HL-60 (cell line): ENCODE results near the gene SLC25A48.

Experiments used
- DNase-seq, 2 experiments: peaks; one replicate each; pipeline ENCODE4 v3.0.0-alpha.2; 2010 to 2020; ENCODE audit warnings: low read depth in 1 of 2, low spot score in 1 of 2
- H3K27ac ChIP-seq: fragments of 250-450 bp; sonication (Bioruptor Pico); replicated peaks from 2 replicates; pipeline ENCODE4 v1.5.1; 2020; ENCODE audit warnings: mild to moderate bottlenecking, moderate library complexity
- H3K27me3 ChIP-seq: fragments of 250-450 bp; sonication (Bioruptor Pico); 2 replicates; pipeline ENCODE4 v1.5.1; 2021; ENCODE audit warnings: mild to moderate bottlenecking, moderate library complexity; ENCODE audit not compliant: insufficient read depth, poor library complexity, severe bottlenecking
- H3K4me3 ChIP-seq: replicated peaks from 2 replicates; pipeline ENCODE4 v1.5.1; 2011; ENCODE audit warnings: mild to moderate bottlenecking, control low read depth, low read length; ENCODE audit not compliant: insufficient read depth
- CTCF ChIP-seq: IDR thresholded peaks from one replicate; pipeline ENCODE4 v1.5.1; 2011; ENCODE audit warnings: low read length, control low read depth, inconsistent platforms; ENCODE audit not compliant: insufficient read depth
- GABPA ChIP-seq: IDR thresholded peaks from 2 replicates; pipeline ENCODE4 v1.6.1; 2012; ENCODE audit warnings: low read depth
- POLR2AphosphoS5 ChIP-seq: IDR thresholded peaks from 2 replicates; pipeline ENCODE4 v1.6.1; 2012; ENCODE audit warnings: low read depth
- SPI1 ChIP-seq: IDR thresholded peaks from 2 replicates; pipeline ENCODE4 v1.6.1; 2012; ENCODE audit warnings: low read depth, mild to moderate bottlenecking, borderline replicate concordance
- TF ChIP-seq, protein P1 (sequence below): IDR thresholded peaks from 2 replicates; pipeline ENCODE4 v1.6.1; 2012; ENCODE audit warnings: low read depth; ENCODE audit not compliant: insufficient replicate concordance

SLC25A48 gene

GRCh38 chr5:135880801-135881200 is 46.3 kb downstream of the SLC25A48 start:
- H3K4me3 ChIP-seq = no peak overlapping the region
- no peak for TF ChIP-seq SPI1
- no peak for TF ChIP-seq CTCF
- TF ChIP-seq POLR2AphosphoS5 = no peak
- TF ChIP-seq GABPA = no peak
- TF ChIP-seq, protein P1, sequence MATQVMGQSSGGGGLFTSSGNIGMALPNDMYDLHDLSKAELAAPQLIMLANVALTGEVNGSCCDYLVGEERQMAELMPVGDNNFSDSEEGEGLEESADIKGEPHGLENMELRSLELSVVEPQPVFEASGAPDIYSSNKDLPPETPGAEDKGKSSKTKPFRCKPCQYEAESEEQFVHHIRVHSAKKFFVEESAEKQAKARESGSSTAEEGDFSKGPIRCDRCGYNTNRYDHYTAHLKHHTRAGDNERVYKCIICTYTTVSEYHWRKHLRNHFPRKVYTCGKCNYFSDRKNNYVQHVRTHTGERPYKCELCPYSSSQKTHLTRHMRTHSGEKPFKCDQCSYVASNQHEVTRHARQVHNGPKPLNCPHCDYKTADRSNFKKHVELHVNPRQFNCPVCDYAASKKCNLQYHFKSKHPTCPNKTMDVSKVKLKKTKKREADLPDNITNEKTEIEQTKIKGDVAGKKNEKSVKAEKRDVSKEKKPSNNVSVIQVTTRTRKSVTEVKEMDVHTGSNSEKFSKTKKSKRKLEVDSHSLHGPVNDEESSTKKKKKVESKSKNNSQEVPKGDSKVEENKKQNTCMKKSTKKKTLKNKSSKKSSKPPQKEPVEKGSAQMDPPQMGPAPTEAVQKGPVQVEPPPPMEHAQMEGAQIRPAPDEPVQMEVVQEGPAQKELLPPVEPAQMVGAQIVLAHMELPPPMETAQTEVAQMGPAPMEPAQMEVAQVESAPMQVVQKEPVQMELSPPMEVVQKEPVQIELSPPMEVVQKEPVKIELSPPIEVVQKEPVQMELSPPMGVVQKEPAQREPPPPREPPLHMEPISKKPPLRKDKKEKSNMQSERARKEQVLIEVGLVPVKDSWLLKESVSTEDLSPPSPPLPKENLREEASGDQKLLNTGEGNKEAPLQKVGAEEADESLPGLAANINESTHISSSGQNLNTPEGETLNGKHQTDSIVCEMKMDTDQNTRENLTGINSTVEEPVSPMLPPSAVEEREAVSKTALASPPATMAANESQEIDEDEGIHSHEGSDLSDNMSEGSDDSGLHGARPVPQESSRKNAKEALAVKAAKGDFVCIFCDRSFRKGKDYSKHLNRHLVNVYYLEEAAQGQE = no peak
- H3K27me3 ChIP-seq = no peaks in the 10 kb centered on the region
- no peak for DNase-seq
- no peak overlapping the region for H3K27ac ChIP-seq

DNA sequence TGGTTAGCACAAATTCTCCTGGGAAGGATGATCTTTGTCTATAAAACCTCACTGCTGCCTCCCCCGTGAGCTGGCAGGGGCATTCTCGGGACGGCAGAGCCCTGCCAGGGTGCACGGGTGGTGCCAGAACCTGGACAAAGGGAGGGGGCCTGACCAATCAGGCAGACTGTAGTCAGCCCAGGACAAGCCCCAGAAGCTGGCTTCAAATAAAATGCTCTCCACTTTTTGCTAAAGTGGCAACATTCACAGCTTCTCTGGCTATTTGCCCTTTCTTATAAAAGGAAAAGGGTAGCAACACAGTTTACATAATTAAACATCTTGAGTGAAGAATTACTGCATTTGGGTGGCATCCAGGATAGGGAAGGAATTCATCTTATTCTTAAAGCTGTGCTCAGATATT is 46.8 kb downstream of the SLC25A48 start:
- TF ChIP-seq POLR2AphosphoS5 = no peak
- no peak for TF ChIP-seq SPI1
- TF ChIP-seq GABPA = no peak
- no peak for TF ChIP-seq CTCF
- TF ChIP-seq, protein P1 = no peak
- DNase-seq = no peak
- H3K27ac ChIP-seq = no peak overlapping the region
- H3K27me3 ChIP-seq = no peaks in the 10 kb centered on the region
- H3K4me3 ChIP-seq = no peak overlapping the region

DNA sequence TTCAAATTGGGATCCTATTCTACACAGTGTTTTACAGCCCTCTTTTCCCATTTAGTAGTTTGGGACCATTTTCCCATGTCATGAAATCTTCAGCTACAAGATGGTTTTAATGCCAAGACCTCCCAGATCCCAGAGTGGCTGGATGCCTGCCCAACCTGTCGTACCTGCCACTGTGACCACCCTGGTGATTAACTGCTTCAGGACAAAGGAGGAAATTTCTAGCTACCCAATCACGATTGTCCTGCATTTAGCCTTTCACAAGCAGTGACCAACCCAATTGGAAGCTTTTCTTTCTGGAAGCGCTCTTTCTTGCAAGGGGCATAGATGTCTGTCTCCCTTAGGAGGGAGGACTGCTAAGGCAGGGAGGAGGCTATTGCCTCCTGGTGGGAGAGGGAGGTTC is 47.4 kb downstream of the SLC25A48 start:
- Histone ChIP-seq H3K4me3 (no peak overlapping the region), H3K27me3 (no peaks in the 10 kb centered on the region), H3K27ac (no peak overlapping the region)
- TF ChIP-seq POLR2AphosphoS5 (no peak), GABPA (no peak), CTCF (no peak)
- TF ChIP-seq, protein P1 = no peak
- DNase-seq = no peak
